ENCODE measurements around the gene RTTN. TPM values are rescaled to one million over a fixed set of nuclear protein-coding genes. Genes with fewer than 3 reads are reported as not detected.

RTTN gene
- total and polyA plus RNA-seq, 9 of the 15 experiments (the other 6 are each of a cell fraction or from before 2014, with no cell fraction given): 3.1 to 18.3 (median 10.6) TPM

DNA sequence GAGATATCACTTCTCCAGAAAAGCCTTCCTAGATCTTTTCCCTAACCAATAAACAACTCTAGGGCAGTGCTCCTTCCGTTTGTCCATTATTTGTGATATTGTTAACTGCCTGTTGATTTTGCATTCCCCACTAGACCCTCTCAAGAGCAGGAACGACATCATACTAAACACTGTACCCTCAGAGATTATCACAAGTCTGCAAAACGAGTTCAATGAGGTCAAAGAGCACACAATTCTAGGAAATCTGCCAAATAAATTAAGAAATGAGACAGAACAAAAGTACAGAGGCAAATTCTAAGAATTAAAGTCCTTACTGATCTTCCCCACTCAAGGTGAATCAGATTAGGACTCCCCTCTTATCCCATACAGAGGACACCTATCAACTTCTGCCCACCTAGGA, 7.6 kb downstream of the RTTN start:
- Histone ChIP-seq H2AFZ (ENCODE audit: low read depth, low read length) (no peak overlapping the region), H3K4me2 (ENCODE audit: insufficient read depth, low read length) (no peak overlapping the region), H3K27ac (ENCODE audit: extremely low read depth, low read depth, low read length) (no peak overlapping the region), H3K36me3 (ENCODE audit: control insufficient read depth, insufficient read depth, low read length) (peaks cover 81% of the 10 kb centered on the region; the same call in 2 of the 3 replicates), H3K27me3 (ENCODE audit: control insufficient read depth in 2 of 2, insufficient read depth in 2 of 2, low read length in 2 of 2) (no peaks in the 10 kb centered on the region), H3K4me1 (replicated peaks in 1 of 2; ENCODE audit: control insufficient read depth in 2 of 2, insufficient read depth in 2 of 2, low read length in 2 of 2) (no peaks in the 10 kb centered on the region), H4K20me1 (replicated peaks; ENCODE audit: control insufficient read depth, insufficient read depth, low read length) (no peaks in the 10 kb centered on the region), H3K9me3 (replicated peaks; ENCODE audit: control insufficient read depth, insufficient read depth, low read depth, low read length) (no peaks in the 10 kb centered on the region), H3K79me2 (ENCODE audit: control insufficient read depth, insufficient read depth, low read length) (no peaks in the 10 kb centered on the region), H3K9ac (ENCODE audit: insufficient read depth in 1 of 2, low read depth in 2 of 2, low read length in 2 of 2) (no peak overlapping the region), H3K9me1 (ENCODE audit: control insufficient read depth, insufficient read depth, low read length) (no peaks in the 10 kb centered on the region), H3K4me3 (no peak overlapping the region)
- WGBS (ENCODE audit: insufficient coverage, low coverage, missing lambda C conversion rate): 8% methylated on average over 3 of the region's 3 CpGs
- no peak for DNase-seq (ENCODE audit: extremely low read depth in 1 of 4, low spot score in 3 of 4)
- intact Hi-C loops (cut with micrococcal nuclease): no loop called here
- ChIA-PET POLR2A (no interaction called here), CTCF (ENCODE audit: low intra/inter-chr PET ratio) (no interaction called here)
- TF ChIP-seq, protein P1, sequence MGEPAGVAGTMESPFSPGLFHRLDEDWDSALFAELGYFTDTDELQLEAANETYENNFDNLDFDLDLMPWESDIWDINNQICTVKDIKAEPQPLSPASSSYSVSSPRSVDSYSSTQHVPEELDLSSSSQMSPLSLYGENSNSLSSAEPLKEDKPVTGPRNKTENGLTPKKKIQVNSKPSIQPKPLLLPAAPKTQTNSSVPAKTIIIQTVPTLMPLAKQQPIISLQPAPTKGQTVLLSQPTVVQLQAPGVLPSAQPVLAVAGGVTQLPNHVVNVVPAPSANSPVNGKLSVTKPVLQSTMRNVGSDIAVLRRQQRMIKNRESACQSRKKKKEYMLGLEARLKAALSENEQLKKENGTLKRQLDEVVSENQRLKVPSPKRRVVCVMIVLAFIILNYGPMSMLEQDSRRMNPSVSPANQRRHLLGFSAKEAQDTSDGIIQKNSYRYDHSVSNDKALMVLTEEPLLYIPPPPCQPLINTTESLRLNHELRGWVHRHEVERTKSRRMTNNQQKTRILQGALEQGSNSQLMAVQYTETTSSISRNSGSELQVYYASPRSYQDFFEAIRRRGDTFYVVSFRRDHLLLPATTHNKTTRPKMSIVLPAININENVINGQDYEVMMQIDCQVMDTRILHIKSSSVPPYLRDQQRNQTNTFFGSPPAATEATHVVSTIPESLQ (CRISPR knock-in tag; IDR thresholded peaks at IDR 0.05): no peak
- TF ChIP-seq RBM22 (IDR thresholded peaks at IDR 0.05; ENCODE audit: low read depth, low read length, poor library complexity, severe bottlenecking): no peak
- in situ Hi-C loops (cut with MboI): loop anchor here (10.0 kb wide), 1 partner anchor 247 kb away; no protein-coding TSS in a partner anchor
- no TSS peak for BruUV-seq (replicated peaks)
- FAIRE-seq: no peak
- ATAC-seq: no peak

DNA sequence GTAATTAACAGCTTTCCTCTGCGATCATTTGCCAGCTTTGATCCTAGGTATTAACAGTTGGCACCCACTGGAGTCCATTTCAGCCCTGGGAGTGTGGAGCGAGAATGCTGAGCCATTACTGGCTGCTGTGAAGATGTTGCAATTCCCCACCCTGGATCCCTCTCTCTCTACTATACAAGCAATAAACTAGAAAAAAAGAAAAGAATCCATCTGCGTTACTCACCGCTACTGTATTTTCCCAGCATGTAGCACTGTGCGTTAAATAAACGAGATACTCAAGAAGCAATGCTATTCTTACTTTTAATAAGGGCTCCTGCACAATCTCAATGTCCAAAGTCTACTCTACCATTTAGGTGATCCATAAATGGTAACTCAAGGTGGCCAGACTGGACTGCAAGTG, 8.5 kb downstream of the RTTN start:
- POLR2A ChIA-PET: no interaction called here
- no peaks in the 10 kb centered on the region for H3K27me3 ChIP-seq (ENCODE audit: control insufficient read depth in 2 of 2, insufficient read depth in 2 of 2, low read length in 2 of 2)
- no peaks in the 10 kb centered on the region for H4K20me1 ChIP-seq (replicated peaks; ENCODE audit: control insufficient read depth, insufficient read depth, low read length)
- no peaks in the 10 kb centered on the region for H3K79me2 ChIP-seq (ENCODE audit: control insufficient read depth, insufficient read depth, low read length)
- no peak for FAIRE-seq
- intact Hi-C loops (cut with micrococcal nuclease): no loop called here
- H2AFZ ChIP-seq (ENCODE audit: low read depth, low read length): no peak overlapping the region
- no peak overlapping the region for H3K4me2 ChIP-seq (ENCODE audit: insufficient read depth, low read length)
- CTCF ChIA-PET (ENCODE audit: low intra/inter-chr PET ratio): no interaction called here
- DNase-seq (ENCODE audit: extremely low read depth in 1 of 4, low spot score in 3 of 4): no peak
- no peak overlapping the region for H3K4me3 ChIP-seq
- in situ Hi-C loops (cut with MboI): loop anchor here (10.0 kb wide), 1 partner anchor 248 kb away; no protein-coding TSS in a partner anchor
- ATAC-seq: no peak
- H3K9me3 ChIP-seq (replicated peaks; ENCODE audit: control insufficient read depth, insufficient read depth, low read depth, low read length): no peaks in the 10 kb centered on the region
- H3K9ac ChIP-seq (ENCODE audit: insufficient read depth in 1 of 2, low read depth in 2 of 2, low read length in 2 of 2): no peak overlapping the region
- H3K4me1 ChIP-seq (replicated peaks in 1 of 2; ENCODE audit: control insufficient read depth in 2 of 2, insufficient read depth in 2 of 2, low read length in 2 of 2): no peaks in the 10 kb centered on the region
- WGBS (ENCODE audit: insufficient coverage, low coverage, missing lambda C conversion rate): 90% methylated on average over 6 of the region's 6 CpGs
- TF ChIP-seq E2F6 (IDR thresholded peaks at IDR 0.05; ENCODE audit: borderline replicate concordance in 1 of 2, extremely low read depth in 1 of 2, insufficient read depth in 1 of 2, insufficient read length in 1 of 2, low read depth in 1 of 2, low read length in 1 of 2, poor library complexity in 1 of 2, severe bottlenecking in 1 of 2) (no peak), MTA2 (IDR thresholded peaks at IDR 0.05; ENCODE audit: low read depth) (no peak), TAF9B (IDR thresholded peaks at IDR 0.05; ENCODE audit: partially characterized antibody) (no peak), ZNF79 (CRISPR knock-in tag; IDR thresholded peaks at IDR 0.05; ENCODE audit: low read depth) (no peak), IRF1 (CRISPR knock-in tag; IDR thresholded peaks at IDR 0.05; ENCODE audit: borderline replicate concordance) (no peak), ZBTB17 (CRISPR knock-in tag; IDR thresholded peaks at IDR 0.05) (no peak)
- H3K36me3 ChIP-seq (ENCODE audit: control insufficient read depth, insufficient read depth, low read length): peaks cover 82% of the 10 kb centered on the region; the same call in 2 of the 3 replicates
- H3K9me1 ChIP-seq (ENCODE audit: control insufficient read depth, insufficient read depth, low read length): no peaks in the 10 kb centered on the region
- no TSS peak for BruUV-seq (replicated peaks)
- H3K27ac ChIP-seq (ENCODE audit: extremely low read depth, low read depth, low read length): no peak overlapping the region
